HepG2 (cell line): ENCODE measurements around the gene GPR137. TPM values are rescaled to one million over a fixed set of nuclear protein-coding genes. Genes with fewer than 3 reads are reported as not detected.

Source experiments
- ATF1 ChIP-seq: IDR thresholded peaks from 2 replicates; pipeline ENCODE4 v1.6.1; 2016; ENCODE audit warnings: mild to moderate bottlenecking, control low read depth
- ATF2 ChIP-seq: sonication (generic); formaldehyde crosslinking; IDR thresholded peaks from 2 replicates; pipeline ENCODE4 v1.4.0; 2020; ENCODE audit warnings: missing genetic modification reagents
- BORCS8-MEF2B ChIP-seq: sonication (generic); formaldehyde crosslinking; IDR thresholded peaks from 2 replicates; pipeline ENCODE4 v1.8.0; 2022; ENCODE audit warnings: mild to moderate bottlenecking, missing genetic modification reagents
- DRAP1 ChIP-seq: IDR thresholded peaks from 2 replicates; pipeline ENCODE4 v1.6.1; 2016; ENCODE audit warnings: missing genetic modification reagents, missing compliant biosample characterization
- ELK4 ChIP-seq: sonication (generic); formaldehyde crosslinking; IDR thresholded peaks from 2 replicates; pipeline ENCODE4 v1.9.0; 2021; ENCODE audit warnings: missing genetic modification reagents, borderline replicate concordance
- ERF ChIP-seq: IDR thresholded peaks from 2 replicates; pipeline ENCODE4 v1.6.1; 2018; ENCODE audit warnings: missing biosample characterization, missing genetic modification reagents
- FOXA3 ChIP-seq: IDR thresholded peaks from 2 replicates; pipeline ENCODE4 v1.6.1; 2016; ENCODE audit warnings: missing genetic modification reagents, missing compliant biosample characterization
- HNRNPH1 ChIP-seq: fragments of 200-400 bp; formaldehyde crosslinking; optimal IDR thresholded peaks from 2 replicates; pipeline ENCODE3; 2017; ENCODE audit warnings: mild to moderate bottlenecking, low read depth, low read length
- KLF6 ChIP-seq: IDR thresholded peaks from 2 replicates; pipeline ENCODE4 v1.8.0; 2016; ENCODE audit warnings: missing biosample characterization, missing genetic modification reagents
- KMT2B ChIP-seq: IDR thresholded peaks from 2 replicates; pipeline ENCODE4 v1.6.1; 2016; ENCODE audit warnings: missing genetic modification reagents, missing compliant biosample characterization
- MIER3 ChIP-seq: IDR thresholded peaks from 2 replicates; pipeline ENCODE4 v1.6.1; 2016; ENCODE audit warnings: missing compliant biosample characterization, borderline replicate concordance
- NR2C2 ChIP-seq: sonication (generic); formaldehyde crosslinking; IDR thresholded peaks from 2 replicates; pipeline ENCODE4 v1.4.0; 2020; ENCODE audit warnings: missing genetic modification reagents, mild to moderate bottlenecking, moderate library complexity, borderline replicate concordance
- PBX3 ChIP-seq: sonication (generic); formaldehyde crosslinking; IDR thresholded peaks from 2 replicates; pipeline ENCODE4 v1.8.1; 2023; ENCODE audit warnings: missing genetic modification reagents, inconsistent platforms, borderline replicate concordance
- POGZ ChIP-seq: sonication (generic); formaldehyde crosslinking; IDR thresholded peaks from 2 replicates; pipeline ENCODE4 v1.4.0; 2020; ENCODE audit warnings: mild to moderate bottlenecking, missing genetic modification reagents
- PRMT3 ChIP-seq: sonication (generic); formaldehyde crosslinking; IDR thresholded peaks from 2 replicates; pipeline ENCODE4 v1.8.1; 2022; ENCODE audit warnings: low read depth, mild to moderate bottlenecking, moderate library complexity, missing genetic modification reagents, borderline replicate concordance
- SOX5 ChIP-seq: IDR thresholded peaks from 2 replicates; pipeline ENCODE4 v1.6.1; 2016; ENCODE audit warnings: borderline replicate concordance
- TFDP2 ChIP-seq: sonication (generic); formaldehyde crosslinking; IDR thresholded peaks from 2 replicates; pipeline ENCODE4 v1.4.0; 2020; ENCODE audit warnings: missing genetic modification reagents
- ZBTB25 ChIP-seq: IDR thresholded peaks from 2 replicates; pipeline ENCODE4 v1.6.1; 2018; ENCODE audit warnings: missing genetic modification reagents
- ZKSCAN1 ChIP-seq: fragments of 150-350 bp; IDR thresholded peaks from 2 replicates; pipeline ENCODE4 v1.6.1; 2014; ENCODE audit warnings: low read length
- ZMYM4 ChIP-seq: sonication (generic); formaldehyde crosslinking; IDR thresholded peaks from 2 replicates; pipeline ENCODE4 v1.8.1; 2023; ENCODE audit warnings: mild to moderate bottlenecking, missing genetic modification reagents
- ZNF331 ChIP-seq: sonication (generic); formaldehyde crosslinking; IDR thresholded peaks from 2 replicates; pipeline ENCODE4 v1.4.0; 2020; ENCODE audit warnings: missing genetic modification reagents
- ZNF383 ChIP-seq: sonication (generic); formaldehyde crosslinking; IDR thresholded peaks from 2 replicates; pipeline ENCODE4 v1.4.0; 2020; ENCODE audit warnings: missing genetic modification reagents, mild to moderate bottlenecking, borderline replicate concordance
- ZNF460 ChIP-seq: sonication (generic); formaldehyde crosslinking; IDR thresholded peaks from 2 replicates; pipeline ENCODE4 v1.5.1; 2020; ENCODE audit warnings: missing genetic modification reagents, mild to moderate bottlenecking, borderline replicate concordance
- ZNF713 ChIP-seq: sonication (generic); formaldehyde crosslinking; IDR thresholded peaks from 2 replicates; pipeline ENCODE4 v1.4.0; 2020; ENCODE audit warnings: mild to moderate bottlenecking, missing genetic modification reagents
- ZNF839 ChIP-seq: sonication (generic); formaldehyde crosslinking; IDR thresholded peaks from 2 replicates; pipeline ENCODE4 v1.4.0; 2020; ENCODE audit warnings: missing genetic modification reagents, mild to moderate bottlenecking, borderline replicate concordance
- polyA plus RNA-seq, 8 experiments: library from polyadenylated mRNA; depleted of rRNA in 3 of 8; stranded (reverse) in 7 of 8; unstranded in 1 of 8; fragments of >200 nt; fragmentation: Illumina TruSeq in 4 of 8; extraction: Trizol in 4 of 8; gene quantifications; 2 replicates each; pipeline versions ENCODE4 v1.2.1 to v1.2.3, GENCODE V29; 2011 to 2016; ENCODE audit warnings: low read depth in 4 of 8, missing spikeins in 1 of 8, mixed read lengths in 1 of 8; ENCODE audit not compliant: insufficient read depth in 1 of 8
- total RNA-seq, 5 experiments: library from RNA; depleted of rRNA; stranded (reverse); fragments of >200 nt; fragmentation: Illumina TruSeq; extraction: Trizol; gene quantifications; 2 replicates each; pipeline ENCODE4 v1.2.3, GENCODE V29; 2016; ENCODE audit warnings: low read depth in 1 of 5

GPR137 gene
- total and polyA plus RNA-seq, 2 of the 13 experiments (the other 11 are each of a cell fraction or from before 2014, with no cell fraction given), result 8.5 to 13.2 TPM

- TF ChIP-seq ZNF383 (CRISPR knock-in tag) (no peak), HNRNPH1 (no peak), ZNF839 (CRISPR knock-in tag) (no peak), ZKSCAN1 (no peak), ZNF460 (CRISPR knock-in tag) (no peak), NR2C2 (CRISPR knock-in tag) (peak; percentile 86), BORCS8-MEF2B (CRISPR knock-in tag) (peak; percentile 56; the same call in 1 of the 2 replicates), ZNF331 (CRISPR knock-in tag) (0 out of 2 replicates have a peak, but pooled peaks have one; percentile 33), ATF2 (CRISPR knock-in tag) (0 out of 2 replicates have a peak, but pooled peaks have one; percentile 10), ZBTB25 (CRISPR knock-in tag) (peak; percentile 76; the same call in 1 of the 2 replicates), SOX5 (CRISPR knock-in tag) (no peak), PRMT3 (no peak), ELK4 (peak; percentile 32; the same call in 1 of the 2 replicates), DRAP1 (CRISPR knock-in tag) (peak; percentile 35; the same call in 1 of the 2 replicates), ZNF713 (no peak), POGZ (CRISPR knock-in tag) (peak; percentile 63), MIER3 (CRISPR knock-in tag) (no peak), PBX3 (CRISPR knock-in tag) (no peak), ATF1 (CRISPR knock-in tag) (peak; percentile 90), TFDP2 (CRISPR knock-in tag) (peak; percentile 38), KLF6 (peak; percentile 20; the same call in 1 of the 2 replicates), FOXA3 (CRISPR knock-in tag) (no peak), ERF (CRISPR knock-in tag) (no peak), ZMYM4 (CRISPR knock-in tag) (peak; percentile 44), KMT2B (CRISPR knock-in tag) (peak; percentile 40; the same call in 1 of the 2 replicates)
Observed at GRCh38 chr11:64317325-64317960, 31.8 kb downstream of the GPR137 start, which contains the start of gene TRMT112 (continued).
